Esophagus squamous epithelium (tissue), 4 donors: ENCODE measurements around the gene GPC1.

Experiments
- POLR2A ChIP-seq, 4 donors: fragments of 450-650 bp; IDR thresholded peaks; one replicate each; pipeline ENCODE4 v1.6.1; 2017; ENCODE audit warnings: antibody characterized with exemption in 4 of 4, mild to moderate bottlenecking in 4 of 4, moderate library complexity in 3 of 4
- TF ChIP-seq, protein P1 (sequence below), 6 experiments: fragments of 450-650 bp in 4 of 6; fragments of 200-600 bp in 2 of 6; sonication (generic) in 2 of 6; IDR thresholded peaks; one replicate each; pipeline ENCODE4 v1.5.1; 2016 to 2019; ENCODE audit warnings: antibody characterized with exemption in 6 of 6, mild to moderate bottlenecking in 4 of 6, moderate library complexity in 4 of 6

DNA sequence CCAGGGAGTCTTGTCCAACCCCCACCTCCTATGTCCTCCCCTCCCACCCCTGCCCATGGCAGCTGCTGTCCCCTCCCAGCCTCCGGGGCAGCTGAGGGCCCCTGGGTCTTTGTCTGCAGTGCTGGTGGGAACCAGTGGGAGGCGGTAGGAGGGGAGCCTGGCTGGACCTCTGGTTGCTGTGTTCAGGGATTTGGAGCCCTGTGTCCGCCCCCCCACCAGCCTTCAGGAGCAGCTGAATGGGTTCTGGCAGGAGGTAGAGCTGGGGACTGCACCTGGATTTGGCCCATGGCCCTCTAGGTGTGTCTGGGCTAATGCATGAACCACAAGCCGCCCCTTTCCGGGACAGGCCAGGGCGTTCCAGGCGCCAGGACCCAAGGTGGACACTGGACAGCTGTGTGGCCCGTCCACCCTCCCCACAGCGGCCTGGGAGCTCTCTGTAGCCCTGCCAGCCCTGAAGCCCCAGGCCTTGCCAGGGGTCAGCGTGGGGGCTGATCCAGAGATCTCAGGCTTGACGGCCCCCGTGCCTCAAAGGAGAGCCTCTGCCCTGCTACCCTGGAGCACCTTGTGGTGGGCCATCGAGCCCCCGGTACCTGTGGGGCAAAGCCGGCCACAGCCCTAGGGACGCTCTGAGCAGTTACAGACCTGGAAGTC lies 25.4 kb downstream of the GPC1 start:
- TF ChIP-seq, protein P1, sequence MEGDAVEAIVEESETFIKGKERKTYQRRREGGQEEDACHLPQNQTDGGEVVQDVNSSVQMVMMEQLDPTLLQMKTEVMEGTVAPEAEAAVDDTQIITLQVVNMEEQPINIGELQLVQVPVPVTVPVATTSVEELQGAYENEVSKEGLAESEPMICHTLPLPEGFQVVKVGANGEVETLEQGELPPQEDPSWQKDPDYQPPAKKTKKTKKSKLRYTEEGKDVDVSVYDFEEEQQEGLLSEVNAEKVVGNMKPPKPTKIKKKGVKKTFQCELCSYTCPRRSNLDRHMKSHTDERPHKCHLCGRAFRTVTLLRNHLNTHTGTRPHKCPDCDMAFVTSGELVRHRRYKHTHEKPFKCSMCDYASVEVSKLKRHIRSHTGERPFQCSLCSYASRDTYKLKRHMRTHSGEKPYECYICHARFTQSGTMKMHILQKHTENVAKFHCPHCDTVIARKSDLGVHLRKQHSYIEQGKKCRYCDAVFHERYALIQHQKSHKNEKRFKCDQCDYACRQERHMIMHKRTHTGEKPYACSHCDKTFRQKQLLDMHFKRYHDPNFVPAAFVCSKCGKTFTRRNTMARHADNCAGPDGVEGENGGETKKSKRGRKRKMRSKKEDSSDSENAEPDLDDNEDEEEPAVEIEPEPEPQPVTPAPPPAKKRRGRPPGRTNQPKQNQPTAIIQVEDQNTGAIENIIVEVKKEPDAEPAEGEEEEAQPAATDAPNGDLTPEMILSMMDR (IDR thresholded peaks at IDR 0.05) = no peak
- no peak for TF ChIP-seq POLR2A (IDR thresholded peaks at IDR 0.05)
